B cell (primary cell): ENCODE measurements around the gene CRELD2.

ENCODE experiments used
- EZH2 ChIP-seq: IDR thresholded peaks from 2 replicates; pipeline ENCODE4 v1.6.1; 2012; ENCODE audit warnings: borderline replicate concordance, low read depth, mild to moderate bottlenecking, moderate library complexity, low read length; ENCODE audit not compliant: insufficient read depth, poor library complexity, severe bottlenecking
- TF ChIP-seq, protein P1 (sequence below): fragments of 200-600 bp; IDR thresholded peaks from one replicate; pipeline ENCODE4 v1.8.0; 2022; ENCODE audit warnings: antibody characterized with exemption, mild to moderate bottlenecking

DNA sequence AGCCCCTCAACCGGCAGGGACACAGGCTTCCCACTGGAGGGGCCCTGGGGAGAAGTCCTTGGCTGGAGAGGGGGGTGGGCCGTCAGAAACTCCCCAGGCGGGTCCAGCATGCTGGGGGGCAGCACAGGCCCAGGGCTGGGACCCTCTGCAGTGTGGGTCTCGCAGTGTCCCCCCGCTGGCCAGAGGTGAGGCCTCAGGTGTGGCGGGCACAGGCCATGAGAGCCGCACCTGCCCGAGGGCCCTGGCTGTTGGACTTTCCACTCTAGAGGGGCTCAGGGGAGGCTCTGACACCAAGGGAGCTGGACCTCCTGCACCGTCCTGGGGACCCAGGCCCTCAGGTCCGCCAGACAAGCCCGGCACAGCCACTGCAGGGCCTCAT, 31.5 kb downstream of the CRELD2 start:
- TF ChIP-seq, protein P1, sequence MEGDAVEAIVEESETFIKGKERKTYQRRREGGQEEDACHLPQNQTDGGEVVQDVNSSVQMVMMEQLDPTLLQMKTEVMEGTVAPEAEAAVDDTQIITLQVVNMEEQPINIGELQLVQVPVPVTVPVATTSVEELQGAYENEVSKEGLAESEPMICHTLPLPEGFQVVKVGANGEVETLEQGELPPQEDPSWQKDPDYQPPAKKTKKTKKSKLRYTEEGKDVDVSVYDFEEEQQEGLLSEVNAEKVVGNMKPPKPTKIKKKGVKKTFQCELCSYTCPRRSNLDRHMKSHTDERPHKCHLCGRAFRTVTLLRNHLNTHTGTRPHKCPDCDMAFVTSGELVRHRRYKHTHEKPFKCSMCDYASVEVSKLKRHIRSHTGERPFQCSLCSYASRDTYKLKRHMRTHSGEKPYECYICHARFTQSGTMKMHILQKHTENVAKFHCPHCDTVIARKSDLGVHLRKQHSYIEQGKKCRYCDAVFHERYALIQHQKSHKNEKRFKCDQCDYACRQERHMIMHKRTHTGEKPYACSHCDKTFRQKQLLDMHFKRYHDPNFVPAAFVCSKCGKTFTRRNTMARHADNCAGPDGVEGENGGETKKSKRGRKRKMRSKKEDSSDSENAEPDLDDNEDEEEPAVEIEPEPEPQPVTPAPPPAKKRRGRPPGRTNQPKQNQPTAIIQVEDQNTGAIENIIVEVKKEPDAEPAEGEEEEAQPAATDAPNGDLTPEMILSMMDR = no peak
- no peak for TF ChIP-seq EZH2
